HL-60/S4 treated with retinoic acid at 250 ng/mL for 4 days and 3 days (cell line): ENCODE measurements around the gene NOP9.

Experiments
- in situ Hi-C: fragments of 300-500 bp; cut with MboI; formaldehyde crosslinking; loops from 2 replicates; pipeline ENCODE4 v1.7.0; 2022; ENCODE audit warnings: low sequenced_read_pairs

The NOP9 gene

DNA sequence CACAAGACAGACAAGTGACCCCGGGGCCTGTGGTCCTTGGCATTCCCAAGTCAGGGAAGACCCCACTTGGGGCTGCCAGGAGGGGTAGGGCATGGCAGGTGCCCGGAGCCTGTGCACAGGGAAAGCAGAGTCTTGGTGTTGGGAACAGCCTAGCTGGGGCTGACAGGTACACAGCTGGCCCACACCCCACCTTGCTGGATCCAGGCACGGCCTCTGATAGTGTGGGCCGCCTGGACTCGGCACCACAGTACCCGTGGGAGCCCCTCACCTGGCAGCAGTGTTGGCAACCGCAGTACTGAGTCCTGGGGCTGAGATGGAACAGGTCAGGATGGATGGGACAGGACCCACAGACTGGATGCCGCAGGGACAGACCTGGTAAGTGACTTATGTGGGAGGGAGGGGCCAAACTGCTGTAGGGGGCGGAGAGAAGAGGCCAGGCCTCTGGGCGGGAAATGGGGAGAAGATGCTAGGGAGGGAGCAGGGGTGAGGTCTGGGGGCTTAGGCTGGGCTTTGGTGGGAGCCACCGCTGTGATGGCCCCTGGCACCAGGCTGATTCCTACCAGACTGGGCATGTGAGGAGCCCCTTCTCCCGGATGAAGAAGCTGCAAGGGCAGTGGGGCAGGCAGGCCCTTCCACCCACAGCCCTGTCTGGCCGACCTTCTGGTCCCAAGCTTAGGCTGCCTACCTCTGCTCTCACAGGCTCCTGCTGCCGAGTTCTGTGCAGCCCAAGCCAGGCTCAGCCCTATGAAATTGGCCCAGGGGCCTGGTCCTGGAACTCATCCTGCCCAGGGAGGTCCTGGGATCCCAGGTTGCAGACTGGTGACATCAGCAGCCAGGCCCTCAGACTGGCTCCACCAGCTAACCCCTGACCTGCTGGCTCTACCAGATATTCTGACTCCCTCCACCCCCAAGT lies 36.6 kb upstream of the NOP9 start, which contains the start of gene TGM1:
Gene TGM1 (minus strand): TSS at position 357 of the 913 bp plus-strand sequence. CDS start 825 bp downstream, outside the sequence.
- in situ Hi-C loops: no loop called here

DNA sequence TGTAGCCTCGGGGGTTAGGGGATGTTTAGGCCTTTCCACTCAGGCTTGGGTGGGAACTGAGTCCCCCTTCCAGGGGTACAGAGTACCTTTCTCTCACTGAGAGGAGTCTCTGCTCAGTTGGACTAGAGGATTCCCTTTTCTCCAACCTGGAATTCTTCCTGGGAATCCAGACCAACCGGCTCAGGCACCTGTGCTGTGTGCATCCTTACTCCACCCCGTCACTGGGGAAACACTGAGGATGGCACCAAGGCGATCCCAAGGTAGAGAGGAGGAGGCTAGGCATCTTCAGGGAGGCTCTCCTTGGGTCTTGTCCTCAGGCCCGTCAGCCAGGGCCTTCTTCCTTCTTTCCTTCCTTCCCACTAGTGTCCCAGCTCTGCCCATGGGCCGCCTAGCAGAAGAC lies 35.8 kb upstream of the NOP9 start:
- in situ Hi-C loops: no loop called here

DNA sequence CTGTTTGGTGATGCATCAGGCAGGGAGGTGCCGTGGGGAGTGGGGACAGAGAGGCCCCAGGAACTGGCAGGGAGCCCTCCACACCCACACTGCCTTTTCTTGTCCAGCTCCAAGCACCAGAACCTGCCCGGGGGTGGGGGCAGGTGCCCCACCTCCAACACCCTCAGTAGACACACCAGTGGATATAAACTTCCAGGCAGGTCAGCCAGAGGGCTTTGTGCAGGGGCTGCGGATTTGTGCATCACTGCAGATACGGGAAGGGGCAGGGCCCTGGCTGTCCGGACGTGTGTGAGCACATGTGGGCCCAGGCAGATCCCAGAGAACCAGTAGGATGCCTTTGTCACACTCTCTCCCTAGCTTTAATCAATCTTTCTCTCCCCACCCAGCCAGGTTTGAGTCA lies 35.4 kb upstream of the NOP9 start:
- in situ Hi-C loops: no loop called here

GRCh38 chr14:24266344-24267244 lies 33.1 kb upstream of the NOP9 start:
- in situ Hi-C loops: no loop called here

GRCh38 chr14:24267516-24267915 lies 32.1 kb upstream of the NOP9 start:
- in situ Hi-C loops: no loop called here

GRCh38 chr14:24268225-24268624 lies 31.4 kb upstream of the NOP9 start:
- in situ Hi-C loops: no loop called here

DNA sequence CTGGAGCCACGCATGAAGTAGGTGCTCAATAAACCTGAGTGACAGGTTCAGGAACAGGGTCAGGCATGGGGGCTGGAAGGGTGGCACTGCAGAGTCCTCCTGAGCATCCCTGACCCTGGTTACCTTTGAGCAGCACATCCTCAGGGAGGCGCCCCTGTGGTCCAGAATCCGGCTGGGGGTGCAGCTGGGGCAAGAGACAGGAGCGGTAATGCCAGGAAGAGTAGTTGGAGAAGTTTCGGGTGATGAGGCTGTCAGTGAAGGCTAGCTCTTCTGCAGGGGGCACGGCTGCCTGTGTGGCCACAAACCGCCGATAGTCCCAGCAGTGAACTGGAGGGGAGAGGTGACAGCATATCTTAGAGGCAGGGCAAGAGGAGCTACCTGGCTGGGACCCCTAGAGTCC lies 30.3 kb upstream of the NOP9 start:
- in situ Hi-C loops: no loop called here

- in situ Hi-C loops: no loop called here
Measured at GRCh38 chr14:24269910-24270536, 29.6 kb upstream of the NOP9 start.

GRCh38 chr14:24270537-24271133 lies 29.0 kb upstream of the NOP9 start:
- in situ Hi-C loops: no loop called here

- in situ Hi-C loops: no loop called here
Measured at GRCh38 chr14:24271134-24271833, 28.4 kb upstream of the NOP9 start, which contains the start of gene RABGGTA. RABGGTA (minus strand) TSS chr14:24271597; CDS start chr14:24271115, 482 bp downstream.

DNA sequence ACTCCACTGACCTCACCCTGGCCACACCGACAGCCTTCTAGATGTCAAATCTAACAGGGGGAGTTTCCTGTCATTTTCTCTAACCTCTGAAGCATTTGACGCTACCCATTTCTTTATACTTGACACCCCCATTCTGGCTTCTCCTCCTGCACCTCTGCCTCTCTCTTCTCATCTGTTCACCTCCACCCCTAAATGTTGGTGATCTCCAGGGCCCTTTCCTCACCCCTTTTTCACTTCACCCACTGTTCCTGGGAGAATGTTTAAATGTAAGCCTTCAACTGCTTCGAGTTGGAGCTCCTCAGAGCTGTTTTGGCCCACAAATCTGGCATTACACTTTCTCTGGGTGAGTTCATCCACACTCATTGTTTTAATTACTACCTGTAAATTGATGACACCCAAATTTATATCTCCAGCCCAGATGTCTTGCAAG lies 27.8 kb upstream of the NOP9 start:
- in situ Hi-C loops: no loop called here

GRCh38 chr14:24272467-24272866 lies 27.2 kb upstream of the NOP9 start:
- in situ Hi-C loops: no loop called here

- in situ Hi-C loops: no loop called here
Measured at GRCh38 chr14:24273422-24273998, 26.1 kb upstream of the NOP9 start.

- in situ Hi-C loops: no loop called here
Measured at GRCh38 chr14:24274101-24274543, 25.5 kb upstream of the NOP9 start.

DNA sequence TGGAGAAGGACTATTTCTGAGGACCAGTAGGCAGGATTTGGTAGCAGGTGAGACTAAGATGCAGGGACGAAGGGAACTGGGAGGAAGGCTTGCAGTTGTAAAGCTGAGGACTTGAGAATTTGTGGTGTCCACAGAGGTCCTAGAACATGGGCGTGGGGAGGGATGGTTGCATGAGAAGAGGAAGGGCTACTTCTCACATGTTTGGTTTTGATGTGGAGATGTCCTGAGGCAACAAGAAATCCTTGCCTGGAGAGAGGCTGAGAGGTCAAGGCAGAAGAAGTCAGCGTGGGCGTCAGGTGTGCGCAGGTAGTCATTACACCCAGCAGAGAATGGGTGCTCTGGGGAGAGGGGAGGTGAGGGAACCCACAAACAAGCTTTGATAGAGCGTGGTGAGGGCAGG lies 22.6 kb upstream of the NOP9 start:
- in situ Hi-C loops: no loop called here

GRCh38 chr14:24277606-24278321 lies 21.9 kb upstream of the NOP9 start:
- in situ Hi-C loops: no loop called here

- in situ Hi-C loops: no loop called here
Measured at GRCh38 chr14:24278424-24278823, 21.2 kb upstream of the NOP9 start.

DNA sequence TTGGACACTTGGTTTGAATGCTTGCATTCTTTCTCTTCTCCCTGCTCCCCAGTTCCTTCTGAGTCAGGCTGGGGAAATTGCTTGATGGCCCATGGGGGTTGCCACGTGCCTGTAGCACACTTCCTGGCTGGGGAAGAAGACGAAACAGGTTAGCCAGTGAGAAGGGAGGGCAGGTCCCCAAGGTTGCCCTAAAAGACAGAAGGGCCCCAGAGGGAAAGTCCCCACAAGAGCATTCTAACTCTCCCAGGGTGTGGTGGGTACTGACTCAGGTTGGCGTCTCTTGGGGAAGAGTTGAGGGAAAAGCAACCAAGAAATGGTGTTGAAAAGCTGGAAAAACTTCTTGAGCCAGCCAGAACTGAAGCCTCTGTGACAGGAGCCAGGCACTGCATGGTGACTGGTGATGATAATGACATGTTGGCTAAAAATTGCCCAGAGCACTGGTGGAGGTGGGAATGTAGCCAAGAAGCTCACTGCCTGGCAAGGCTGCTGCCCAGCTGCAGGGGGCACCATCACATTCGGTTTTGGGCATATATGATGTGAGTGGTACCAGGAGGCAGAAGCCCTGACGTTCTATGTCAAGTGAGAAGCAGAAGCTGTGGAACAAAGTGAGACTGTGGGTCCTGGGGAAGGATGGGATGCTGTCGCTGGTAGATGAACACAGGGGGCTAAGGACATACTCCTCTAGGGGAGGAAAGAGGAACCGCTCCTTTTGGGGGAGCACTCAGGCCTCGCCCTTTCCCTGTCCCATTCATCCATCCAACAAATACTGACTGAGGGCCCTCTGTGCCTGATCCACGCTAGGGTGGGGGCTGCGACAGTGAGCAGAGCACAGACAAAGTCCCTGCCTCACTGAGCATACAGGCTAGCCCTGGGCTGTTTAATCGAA lies 20.1 kb upstream of the NOP9 start:
- in situ Hi-C loops: no loop called here
